ENCODE measurements around the gene HDAC4. TPM values are rescaled to one million over a fixed set of nuclear protein-coding genes. Genes with fewer than 3 reads are reported as not detected.

The HDAC4 gene
- total RNA-seq, 4 donors from 2014 or later, result 12.9 to 91.6 (median 39.8) TPM

DNA sequence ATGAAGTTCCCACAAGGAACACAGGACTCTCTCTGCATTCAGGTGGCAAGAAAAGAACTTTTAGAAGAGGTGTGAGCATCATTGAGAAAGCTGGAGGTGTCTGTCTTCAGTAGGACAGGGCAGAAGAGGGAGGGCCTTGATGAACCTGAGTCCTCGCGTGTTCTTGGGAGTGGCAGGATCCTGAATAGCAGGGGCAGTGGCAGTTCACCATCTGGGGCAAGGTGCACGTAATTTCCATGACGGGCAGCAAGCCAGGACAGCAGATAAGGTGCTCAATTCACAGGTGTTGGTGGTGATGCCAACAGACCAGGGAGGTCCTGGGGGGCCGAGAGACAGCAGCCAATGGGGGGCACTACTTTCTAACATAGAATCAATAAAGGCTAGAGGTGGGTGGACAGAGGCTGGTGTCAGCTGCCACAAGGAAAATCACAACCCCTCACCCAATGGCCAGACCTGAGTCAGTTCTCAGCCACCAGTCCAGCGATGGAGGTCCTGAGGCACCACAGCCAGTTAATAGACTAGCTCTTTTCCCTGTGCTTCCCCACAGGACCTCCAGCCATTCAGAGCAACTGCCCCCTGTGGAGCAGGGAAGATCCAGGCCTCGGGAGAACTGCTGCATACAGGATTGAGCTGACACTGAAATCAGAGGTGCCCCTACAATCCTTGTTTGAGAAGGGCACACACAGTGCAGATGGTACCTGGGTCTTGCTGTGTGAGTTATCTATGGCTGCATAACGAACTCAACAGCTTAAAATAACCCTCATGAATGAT lies 10.9 kb upstream of the HDAC4 start:
- Histone ChIP-seq H3K36me3 (no peaks in the 10 kb centered on the region), H3K4me1 (no peaks in the 10 kb centered on the region), H3K4me3 (replicated peaks in 1 of 3) (no peak overlapping the region), H3K9me3 (no peaks in the 10 kb centered on the region), H3K27ac (no peak overlapping the region), H3K27me3 (no peaks in the 10 kb centered on the region)
- DNase-seq, result no peak
- 76 to 81% methylated on average over 7 of the region's 8 CpGs for WGBS, 2 donors
- TF ChIP-seq, protein P1, sequence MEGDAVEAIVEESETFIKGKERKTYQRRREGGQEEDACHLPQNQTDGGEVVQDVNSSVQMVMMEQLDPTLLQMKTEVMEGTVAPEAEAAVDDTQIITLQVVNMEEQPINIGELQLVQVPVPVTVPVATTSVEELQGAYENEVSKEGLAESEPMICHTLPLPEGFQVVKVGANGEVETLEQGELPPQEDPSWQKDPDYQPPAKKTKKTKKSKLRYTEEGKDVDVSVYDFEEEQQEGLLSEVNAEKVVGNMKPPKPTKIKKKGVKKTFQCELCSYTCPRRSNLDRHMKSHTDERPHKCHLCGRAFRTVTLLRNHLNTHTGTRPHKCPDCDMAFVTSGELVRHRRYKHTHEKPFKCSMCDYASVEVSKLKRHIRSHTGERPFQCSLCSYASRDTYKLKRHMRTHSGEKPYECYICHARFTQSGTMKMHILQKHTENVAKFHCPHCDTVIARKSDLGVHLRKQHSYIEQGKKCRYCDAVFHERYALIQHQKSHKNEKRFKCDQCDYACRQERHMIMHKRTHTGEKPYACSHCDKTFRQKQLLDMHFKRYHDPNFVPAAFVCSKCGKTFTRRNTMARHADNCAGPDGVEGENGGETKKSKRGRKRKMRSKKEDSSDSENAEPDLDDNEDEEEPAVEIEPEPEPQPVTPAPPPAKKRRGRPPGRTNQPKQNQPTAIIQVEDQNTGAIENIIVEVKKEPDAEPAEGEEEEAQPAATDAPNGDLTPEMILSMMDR (IDR thresholded peaks at IDR 0.05), result no peak
- TF ChIP-seq POLR2A (IDR thresholded peaks at IDR 0.05), result no peak
- intact Hi-C loops (cut with DNase I), result no loop called here

GRCh38 chr2:239411117-239411516 lies 10.3 kb upstream of the HDAC4 start:
- H3K27ac ChIP-seq, result no peak overlapping the region
- H3K36me3 ChIP-seq, result no peaks in the 10 kb centered on the region
- H3K4me1 ChIP-seq, result no peaks in the 10 kb centered on the region
- no peaks in the 10 kb centered on the region for H3K27me3 ChIP-seq
- DNase-seq, result no peak
- intact Hi-C loops (cut with DNase I), result no loop called here
- 89 to 95% methylated on average over 5 of the region's 5 CpGs for WGBS, 2 donors
- H3K4me3 ChIP-seq (replicated peaks in 1 of 3), result no peak overlapping the region
- no peak for TF ChIP-seq POLR2A (IDR thresholded peaks at IDR 0.05)
- TF ChIP-seq, protein P1 (IDR thresholded peaks at IDR 0.05), result no peak
- no peaks in the 10 kb centered on the region for H3K9me3 ChIP-seq

GRCh38 chr2:239409976-239410375 lies 9.2 kb upstream of the HDAC4 start:
- intact Hi-C loops (cut with DNase I), result loop anchor here (10.0 kb wide), 1 partner anchor 145 kb away; no protein-coding TSS in a partner anchor
- H3K36me3 ChIP-seq, result no peaks in the 10 kb centered on the region
- 74 to 81% methylated on average over 6 of the region's 6 CpGs for WGBS, 2 donors
- H3K27ac ChIP-seq, result no peak overlapping the region
- no peaks in the 10 kb centered on the region for H3K27me3 ChIP-seq
- TF ChIP-seq POLR2A (IDR thresholded peaks at IDR 0.05), result no peak
- TF ChIP-seq, protein P1 (IDR thresholded peaks at IDR 0.05), result no peak
- no peak overlapping the region for H3K4me3 ChIP-seq (replicated peaks in 1 of 3)
- DNase-seq, result no peak
- no peaks in the 10 kb centered on the region for H3K9me3 ChIP-seq
- H3K4me1 ChIP-seq, result no peaks in the 10 kb centered on the region

DNA sequence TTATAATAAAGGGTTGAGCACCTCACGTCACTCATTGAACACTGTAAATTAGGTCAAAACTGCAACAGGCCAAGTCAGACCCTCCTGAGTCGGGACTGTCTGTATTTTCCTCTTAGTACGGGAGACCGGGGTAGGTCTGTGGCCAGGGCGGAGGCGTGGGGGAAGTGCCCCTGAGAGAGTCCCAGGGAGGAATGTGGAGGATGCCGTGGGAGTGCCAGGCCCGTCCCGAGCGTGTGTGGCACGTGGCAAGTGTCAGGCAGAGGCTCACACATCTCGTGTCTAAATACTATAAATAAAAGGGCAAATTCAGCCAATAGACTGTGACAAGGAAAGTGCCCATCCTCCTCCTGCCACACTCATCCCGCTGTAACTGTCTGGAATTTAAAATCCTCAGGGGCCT lies 6.3 kb upstream of the HDAC4 start:
- 87 to 89% methylated on average over 13 of the region's 13 CpGs for whole genome bisulfite sequencing, 2 donors
- no peaks in the 10 kb centered on the region for H3K9me3 ChIP-seq
- H3K27me3 ChIP-seq, result no peaks in the 10 kb centered on the region
- DNase-seq, result no peak
- H3K4me1 ChIP-seq, result peaks cover under 1 to 3% of the 10 kb centered on the region in 2 donors
- H3K4me3 ChIP-seq (replicated peaks in 1 of 3), result no peak overlapping the region
- H3K27ac ChIP-seq, result no peak overlapping the region
- TF ChIP-seq POLR2A (IDR thresholded peaks at IDR 0.05), result no peak
- H3K36me3 ChIP-seq, result no peaks in the 10 kb centered on the region
- intact Hi-C loops (cut with DNase I), result loop anchor here (10.0 kb wide), 1 partner anchor 142 kb away; no protein-coding TSS in a partner anchor

- peaks cover 4% of the 10 kb centered on the region in 2 donors for H3K4me1 ChIP-seq
- H3K27ac ChIP-seq, result no peak overlapping the region
- intact Hi-C loops (cut with DNase I), result loop anchor here (10.0 kb wide), 1 partner anchor 142 kb away; no protein-coding TSS in a partner anchor
- H3K27me3 ChIP-seq, result no peaks in the 10 kb centered on the region
- no peaks in the 10 kb centered on the region for H3K9me3 ChIP-seq
- no peak for DNase-seq
- WGBS, 2 donors, result 81 to 87% methylated on average over 11 of the region's 11 CpGs
- no peaks in the 10 kb centered on the region for H3K36me3 ChIP-seq
- TF ChIP-seq, protein P1 (IDR thresholded peaks at IDR 0.05), result no peak
- H3K4me3 ChIP-seq (replicated peaks in 1 of 3), result no peak overlapping the region
Measured at GRCh38 chr2:239406316-239406995, 5.6 kb upstream of the HDAC4 start.
